ENCODE results near the gene GAS7.

Gene GAS7

DNA sequence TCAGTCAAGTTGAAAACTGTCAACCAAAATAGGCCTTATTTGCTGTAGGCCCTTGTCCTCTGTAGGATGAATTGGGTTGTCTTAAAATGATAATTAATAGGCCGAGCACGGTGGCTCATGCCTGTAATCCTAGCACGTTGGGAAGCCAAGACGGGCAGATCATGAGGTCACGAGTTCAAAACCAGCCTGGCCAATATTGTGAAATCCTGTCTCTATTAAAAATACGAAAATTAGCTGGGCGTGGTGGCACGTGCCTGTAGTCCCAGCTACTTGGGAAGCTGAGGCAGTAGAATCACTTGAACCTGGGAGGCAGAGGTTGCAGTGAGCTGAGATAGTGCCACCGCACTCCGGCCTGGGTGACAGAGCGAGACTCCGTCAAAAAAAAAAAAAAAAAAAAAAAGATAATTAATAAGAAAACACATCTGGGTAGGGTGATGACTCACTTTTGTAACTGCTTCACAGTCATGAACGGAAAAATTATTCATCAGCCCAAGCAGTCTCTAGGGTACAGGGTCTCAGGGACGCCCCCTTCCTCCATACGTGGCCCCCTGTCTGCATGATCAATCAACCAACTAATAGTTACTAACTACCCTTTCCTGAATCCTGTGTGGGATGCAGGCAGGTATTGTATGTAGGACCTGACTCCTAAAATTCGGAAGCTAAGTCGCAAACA lies 156.4 kb downstream of the GAS7 start:
- ChIA-PET CTCF (interaction anchor here (1.5 kb wide), 1 partner anchor 8 kb away, joined by 3 read pairs; no protein-coding TSS in a partner anchor), POLR2A (no interaction called here)
- no peak for DNase-seq (ENCODE audit: low read depth, low spot score)
- no peak overlapping the region for H3K4me3 ChIP-seq (ENCODE audit: low read depth, low read length)
- TF ChIP-seq, protein P1, sequence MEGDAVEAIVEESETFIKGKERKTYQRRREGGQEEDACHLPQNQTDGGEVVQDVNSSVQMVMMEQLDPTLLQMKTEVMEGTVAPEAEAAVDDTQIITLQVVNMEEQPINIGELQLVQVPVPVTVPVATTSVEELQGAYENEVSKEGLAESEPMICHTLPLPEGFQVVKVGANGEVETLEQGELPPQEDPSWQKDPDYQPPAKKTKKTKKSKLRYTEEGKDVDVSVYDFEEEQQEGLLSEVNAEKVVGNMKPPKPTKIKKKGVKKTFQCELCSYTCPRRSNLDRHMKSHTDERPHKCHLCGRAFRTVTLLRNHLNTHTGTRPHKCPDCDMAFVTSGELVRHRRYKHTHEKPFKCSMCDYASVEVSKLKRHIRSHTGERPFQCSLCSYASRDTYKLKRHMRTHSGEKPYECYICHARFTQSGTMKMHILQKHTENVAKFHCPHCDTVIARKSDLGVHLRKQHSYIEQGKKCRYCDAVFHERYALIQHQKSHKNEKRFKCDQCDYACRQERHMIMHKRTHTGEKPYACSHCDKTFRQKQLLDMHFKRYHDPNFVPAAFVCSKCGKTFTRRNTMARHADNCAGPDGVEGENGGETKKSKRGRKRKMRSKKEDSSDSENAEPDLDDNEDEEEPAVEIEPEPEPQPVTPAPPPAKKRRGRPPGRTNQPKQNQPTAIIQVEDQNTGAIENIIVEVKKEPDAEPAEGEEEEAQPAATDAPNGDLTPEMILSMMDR (IDR thresholded peaks at IDR 0.05; ENCODE audit: insufficient read depth, low read length, missing control alignments), result no peak

- TF ChIP-seq, protein P1 (IDR thresholded peaks at IDR 0.05; ENCODE audit: insufficient read depth, low read length, missing control alignments), result no peak
- POLR2A ChIA-PET, result no interaction called here
- H3K4me3 ChIP-seq (ENCODE audit: low read depth, low read length), result no peak overlapping the region
- DNase-seq (ENCODE audit: low read depth, low spot score), result no peak
- CTCF ChIA-PET, result no interaction called here
Measured at GRCh38 chr17:10041287-10041612, 157.2 kb downstream of the GAS7 start.

DNA sequence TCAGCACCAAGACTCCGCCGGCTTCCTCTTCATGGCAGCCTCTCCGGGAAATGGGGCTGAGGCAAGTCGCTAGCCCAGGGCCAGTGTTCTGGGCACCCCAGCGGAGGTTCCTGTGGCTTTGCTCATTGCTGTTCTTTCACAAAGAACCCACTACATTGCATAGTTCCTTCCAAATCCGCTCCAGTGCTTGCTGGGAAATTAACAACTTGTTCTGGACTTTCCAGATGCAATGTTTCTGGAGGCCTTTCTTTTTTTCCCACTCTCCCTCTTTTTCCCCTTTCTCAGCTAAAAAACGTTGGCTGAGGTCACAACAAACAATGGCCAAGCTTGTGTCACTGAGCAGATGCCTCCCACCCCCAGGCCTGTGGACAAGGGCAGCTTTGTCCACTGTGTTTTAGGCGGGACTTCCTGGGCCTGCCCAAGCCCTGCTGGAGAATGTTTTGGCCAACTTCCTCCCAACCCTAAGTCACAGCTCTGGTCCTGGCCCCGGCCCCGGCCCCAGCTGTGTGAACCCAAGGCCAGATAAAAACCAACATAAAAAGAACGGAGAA lies 161.8 kb downstream of the GAS7 start:
- CTCF ChIA-PET, result interaction anchor here (0.9 kb wide), 1 partner anchor 47 kb away, joined by 3 read pairs; no protein-coding TSS in a partner anchor
- no peak overlapping the region for H3K4me3 ChIP-seq (ENCODE audit: low read depth, low read length)
- no peak for DNase-seq (ENCODE audit: low read depth, low spot score)
- TF ChIP-seq, protein P1 (IDR thresholded peaks at IDR 0.05; ENCODE audit: insufficient read depth, low read length, missing control alignments), result no peak
- POLR2A ChIA-PET, result no interaction called here

DNA sequence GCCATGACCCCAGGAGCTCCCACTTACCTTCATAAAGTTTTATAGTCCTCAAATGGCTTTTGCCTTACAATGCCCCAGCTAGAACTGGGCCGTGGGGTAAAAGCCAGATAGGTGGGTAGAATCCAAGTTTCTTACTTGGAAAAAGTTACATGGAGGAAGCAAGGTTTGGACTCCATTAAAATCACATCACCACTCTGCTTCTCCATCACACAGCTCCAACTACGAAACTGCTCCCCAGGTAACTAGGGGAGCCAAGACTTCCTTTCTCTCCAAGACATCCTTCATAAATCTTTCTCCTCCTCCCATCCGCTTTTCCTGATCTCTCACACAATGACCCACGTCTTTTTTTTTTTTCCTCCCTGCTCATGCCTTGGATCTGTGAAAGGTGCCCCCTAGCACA lies 162.5 kb downstream of the GAS7 start:
- no peak for DNase-seq (ENCODE audit: low read depth, low spot score)
- H3K4me3 ChIP-seq (ENCODE audit: low read depth, low read length), result no peak overlapping the region
- TF ChIP-seq, protein P1 (IDR thresholded peaks at IDR 0.05; ENCODE audit: insufficient read depth, low read length, missing control alignments), result no peak
- ChIA-PET CTCF (no interaction called here), POLR2A (no interaction called here)

DNA sequence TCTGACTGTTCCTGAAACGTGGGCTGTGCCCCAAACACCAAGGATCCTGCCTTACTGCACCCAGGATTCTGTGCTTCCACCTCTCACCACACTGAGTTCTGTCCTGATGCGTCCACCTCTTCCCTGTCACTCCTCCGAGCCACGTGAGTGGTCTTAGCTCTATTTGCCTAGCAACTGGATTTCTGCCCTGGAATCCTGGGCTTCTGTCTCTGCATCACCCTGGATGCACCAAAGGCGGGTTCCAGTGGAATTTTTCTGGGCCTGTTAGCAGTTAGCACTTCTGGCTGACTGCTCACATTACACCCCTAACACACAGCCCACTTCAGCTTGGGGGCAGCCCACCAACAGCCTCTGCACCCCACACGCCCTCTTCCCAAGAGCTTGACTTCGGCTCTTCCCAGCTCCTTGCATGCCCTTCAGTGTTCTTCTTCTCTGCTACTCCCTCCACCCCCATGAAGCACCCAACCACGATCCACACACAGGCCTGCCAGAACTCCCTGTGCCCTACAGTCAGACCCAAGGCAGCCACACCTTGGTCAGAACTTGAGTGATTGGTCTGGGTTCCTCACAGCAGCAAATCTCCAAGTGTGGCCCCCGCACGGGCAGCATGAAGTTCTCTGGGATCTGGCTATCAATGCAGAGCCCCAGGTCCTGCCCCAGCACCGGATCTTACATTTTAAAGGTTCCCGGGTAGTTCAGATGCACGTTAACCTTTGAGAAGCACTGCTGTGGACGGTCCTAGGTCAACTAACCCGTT lies 163.5 kb downstream of the GAS7 start:
- CTCF ChIA-PET, result no interaction called here
- TF ChIP-seq, protein P1 (IDR thresholded peaks at IDR 0.05; ENCODE audit: insufficient read depth, low read length, missing control alignments), result no peak
- no peak overlapping the region for H3K4me3 ChIP-seq (ENCODE audit: low read depth, low read length)
- no peak for DNase-seq (ENCODE audit: low read depth, low spot score)
- POLR2A ChIA-PET, result no interaction called here

GRCh38 chr17:10033959-10034358 lies 164.4 kb downstream of the GAS7 start:
- TF ChIP-seq, protein P1 (IDR thresholded peaks at IDR 0.05; ENCODE audit: insufficient read depth, low read length, missing control alignments), result no peak
- no peak overlapping the region for H3K4me3 ChIP-seq (ENCODE audit: low read depth, low read length)
- CTCF ChIA-PET, result interaction anchor here (1.1 kb wide), 1 partner anchor 9 kb away, joined by 3 read pairs; no protein-coding TSS in a partner anchor
- POLR2A ChIA-PET, result no interaction called here
- no peak for DNase-seq (ENCODE audit: low read depth, low spot score)
